GM18870 (cell line): Measurements from ENCODE around the gene UBE2L6.

Experiments used
- ATAC-seq: cut with Tn5 transposase; IDR thresholded peaks from one replicate; pipeline ENCODE4 v1.9.1; 2021; ENCODE audit warnings: moderate library complexity; ENCODE audit not compliant: unreplicated experiment

UBE2L6 gene

DNA sequence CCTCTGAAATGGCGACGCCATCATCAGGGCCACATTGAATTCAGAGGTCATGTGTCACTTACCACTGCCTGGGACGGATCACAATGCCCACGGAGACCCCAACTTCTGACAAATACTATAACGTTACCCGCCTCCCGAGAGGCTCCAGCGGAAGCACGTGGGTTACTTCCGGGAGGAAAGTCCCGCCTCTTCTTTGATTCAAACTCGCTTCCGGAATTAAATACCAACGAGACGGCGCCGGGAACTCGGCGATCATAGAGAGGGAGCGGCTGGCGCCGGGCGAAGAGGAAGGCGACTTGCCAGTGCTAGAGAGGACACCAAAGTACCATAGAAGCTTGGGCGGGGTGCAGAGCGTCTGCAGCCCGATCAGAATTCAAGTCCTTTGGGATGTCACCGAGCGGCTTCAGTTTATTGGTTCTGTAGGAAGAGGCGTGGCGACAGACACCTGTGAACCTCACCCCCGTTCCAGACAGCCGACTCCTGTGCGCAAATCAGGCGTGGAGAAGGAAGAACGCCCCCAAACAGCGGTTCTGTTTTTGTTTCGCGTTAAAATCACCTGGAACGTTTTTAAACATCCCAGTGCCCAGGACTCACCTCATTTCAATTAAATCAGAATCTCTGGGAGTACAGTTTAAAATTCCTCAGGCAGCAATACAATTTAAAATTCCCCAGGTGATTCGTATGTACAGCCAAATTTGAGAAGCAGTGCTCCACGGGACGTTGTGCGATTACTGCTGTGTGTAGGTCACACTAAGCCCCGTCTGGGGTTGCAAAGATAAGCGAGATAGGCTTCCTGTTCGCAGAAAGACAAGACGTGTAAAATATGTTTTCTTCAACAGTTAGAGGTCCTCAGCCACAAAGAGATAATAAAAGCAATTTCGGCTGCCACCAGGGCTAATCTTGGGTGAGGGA, 36.6 kb downstream of the UBE2L6 start, which contains the start of gene TIMM10:
Gene TIMM10 (minus strand): TSS at position 159 of the 912 bp plus-strand sequence. CDS start 565 bp downstream, outside the sequence.
- peak; percentile 99 for ATAC-seq

DNA sequence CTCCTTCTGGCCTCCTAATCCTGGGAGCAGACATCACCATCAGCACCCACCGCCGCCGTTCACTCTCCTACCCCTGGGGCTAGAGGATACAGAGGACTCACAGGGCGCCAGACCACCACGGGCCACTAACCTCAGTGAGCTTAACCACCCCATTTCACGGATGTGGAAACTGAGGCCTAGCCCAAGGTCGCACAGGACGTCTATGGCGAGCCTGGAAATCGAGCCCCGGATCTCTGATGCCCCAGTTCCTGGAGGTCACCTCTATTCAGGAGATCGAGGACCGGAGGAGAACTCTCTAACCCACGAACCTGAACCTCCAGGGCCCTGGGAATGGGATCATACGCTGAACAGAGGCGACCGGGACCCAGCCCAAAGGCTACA, 37.3 kb downstream of the UBE2L6 start:
- no peak for ATAC-seq

GRCh38 chr11:57529012-57529411, 38.5 kb downstream of the UBE2L6 start:
- no peak for ATAC-seq

DNA sequence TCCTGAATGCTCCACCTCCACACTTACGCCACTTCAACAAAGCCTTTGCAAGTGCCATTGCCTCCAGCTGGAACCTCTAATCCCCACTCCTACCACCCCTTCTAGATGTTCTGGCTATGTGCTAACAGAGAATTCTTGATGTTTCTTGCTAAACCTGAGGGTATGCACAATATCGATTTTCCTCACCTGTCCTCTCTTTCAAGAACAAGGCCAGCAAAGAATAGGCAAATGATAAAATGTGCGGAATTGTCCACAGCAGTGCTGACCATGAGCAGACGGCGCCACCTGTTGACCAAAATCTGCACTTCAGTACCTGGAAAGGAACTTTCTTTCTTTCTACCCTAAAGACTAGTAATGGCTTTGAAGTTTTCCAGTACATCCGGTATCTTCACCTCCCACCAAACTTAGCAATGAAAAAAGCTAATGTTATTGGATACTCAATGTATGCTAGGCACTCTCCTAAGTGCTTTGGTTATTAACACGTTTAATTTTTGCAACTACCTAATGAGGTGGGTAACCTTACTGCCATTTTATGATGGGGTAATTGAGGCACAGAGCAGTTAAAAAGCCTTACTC, 40.3 kb downstream of the UBE2L6 start:
- no peak for ATAC-seq

GRCh38 chr11:57523419-57523818, 44.1 kb downstream of the UBE2L6 start:
- no peak for ATAC-seq

DNA sequence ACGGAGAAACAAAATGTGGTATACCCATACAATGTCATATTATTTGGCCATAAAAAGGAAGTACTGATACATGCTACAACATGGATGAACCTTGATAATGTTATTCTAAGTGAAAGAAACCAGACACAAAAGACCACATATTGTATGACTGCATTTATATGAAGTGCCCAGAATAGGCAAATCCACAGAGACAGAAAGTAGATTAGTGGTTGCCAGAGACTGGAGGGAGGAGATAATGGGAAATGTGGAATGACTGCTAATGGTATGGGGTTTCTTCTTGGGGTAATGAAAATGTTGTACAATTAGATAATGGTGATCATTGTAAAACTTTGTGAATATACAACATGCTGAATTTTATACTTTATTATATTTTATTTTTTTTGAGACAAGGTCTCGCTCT, 46.4 kb downstream of the UBE2L6 start:
- no peak for ATAC-seq

DNA sequence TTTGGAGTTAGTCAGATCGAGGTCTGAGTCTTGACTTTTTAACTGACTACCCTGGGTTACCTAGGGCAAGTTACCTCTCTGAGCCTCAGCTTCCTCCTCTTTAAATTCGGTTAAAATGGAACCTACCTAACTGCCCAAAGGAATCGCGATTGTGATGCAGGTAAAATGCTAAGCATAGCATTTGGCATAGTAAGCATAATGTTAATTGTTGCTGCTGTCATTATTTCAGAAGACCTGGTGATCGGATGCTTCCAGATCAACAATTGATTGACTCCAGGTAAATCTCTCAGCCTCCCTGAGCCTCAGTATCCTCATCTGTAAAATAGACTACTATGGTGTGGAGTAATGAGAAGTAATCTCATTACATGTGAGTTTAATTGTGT, 51.4 kb downstream of the UBE2L6 start:
- ATAC-seq = no peak

DNA sequence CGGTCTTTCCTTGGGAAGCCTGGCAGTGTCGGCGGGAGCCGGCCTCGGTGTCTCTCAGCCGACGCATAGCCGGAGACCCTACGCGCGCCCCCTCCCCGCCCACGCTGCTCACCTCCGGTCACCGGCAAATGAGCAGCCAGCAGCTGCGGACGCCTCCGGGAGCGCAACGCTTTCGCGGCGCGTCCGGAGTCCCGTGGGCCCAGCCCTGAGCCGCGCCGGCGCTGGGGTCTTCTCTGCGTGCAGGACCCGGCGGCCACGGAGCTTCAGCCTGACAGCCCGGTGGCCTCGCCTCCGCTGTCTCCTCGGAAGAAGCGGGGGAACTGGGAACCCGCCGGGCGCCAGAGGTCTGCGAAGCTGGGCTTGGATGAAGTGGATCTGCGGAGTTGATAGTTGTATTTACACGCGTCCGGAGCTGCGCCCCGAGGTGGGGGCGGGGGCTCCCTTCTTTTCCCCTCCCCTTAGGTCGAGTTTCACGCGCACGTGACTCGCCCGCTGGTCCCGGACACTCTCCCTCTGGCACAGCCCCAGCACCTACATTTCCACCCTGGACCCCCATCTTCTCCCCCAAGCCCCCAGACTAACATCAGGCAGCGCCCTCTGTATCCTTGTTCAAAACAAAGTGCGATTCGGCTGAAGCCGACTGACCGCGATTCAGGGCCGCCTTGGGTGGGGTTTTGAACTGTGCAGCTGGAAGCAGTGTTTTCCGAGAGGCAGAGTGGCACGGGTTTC, 52.0 kb downstream of the UBE2L6 start, which contains the start of gene SLC43A1:
Gene SLC43A1 (minus strand): TSS at position 371 of the 729 bp plus-strand sequence. CDS start 1,591 bp downstream, outside the sequence.
- ATAC-seq = no peak

DNA sequence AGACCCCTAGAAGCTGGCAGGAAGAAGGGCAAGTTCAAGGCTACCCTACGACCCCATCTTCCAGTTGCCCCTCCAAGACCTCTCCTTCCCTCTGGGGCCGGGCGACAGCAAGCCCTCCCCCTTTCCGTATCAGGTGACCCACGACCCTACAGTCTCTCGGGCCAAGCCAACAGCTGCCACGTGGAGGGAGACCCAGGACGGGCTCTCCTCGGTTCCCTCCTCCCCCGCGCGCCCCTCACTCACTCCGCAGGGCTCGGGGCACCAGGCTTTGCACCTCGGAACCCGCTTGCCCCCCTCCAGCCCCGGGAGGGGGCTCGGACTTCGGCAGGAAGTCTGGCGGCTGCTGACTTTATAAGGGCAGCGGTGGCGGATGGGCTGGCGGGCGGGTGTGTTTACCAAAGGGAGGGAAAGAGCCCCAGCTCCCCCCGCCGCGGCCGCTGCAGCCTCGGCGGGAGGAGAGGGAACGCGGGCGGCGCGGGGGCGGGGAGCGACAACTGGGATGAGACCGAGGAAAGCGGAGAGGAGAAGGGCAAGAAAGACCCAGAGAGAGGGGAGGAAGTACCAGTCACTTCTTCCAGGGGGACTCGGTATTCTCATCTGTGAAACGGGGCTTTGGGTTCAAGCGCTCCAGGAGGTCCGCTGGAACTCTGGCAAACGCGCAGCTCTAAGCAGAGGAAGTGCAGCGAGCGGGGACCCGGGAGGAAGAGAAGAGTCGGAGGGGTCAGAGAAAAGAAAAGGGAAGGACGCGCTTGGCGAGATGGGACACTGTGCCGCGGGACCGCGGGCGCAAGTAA, 52.7 kb downstream of the UBE2L6 start:
- ATAC-seq = no peak

GRCh38 chr11:57513911-57514537, 53.4 kb downstream of the UBE2L6 start:
- no peak for ATAC-seq

DNA sequence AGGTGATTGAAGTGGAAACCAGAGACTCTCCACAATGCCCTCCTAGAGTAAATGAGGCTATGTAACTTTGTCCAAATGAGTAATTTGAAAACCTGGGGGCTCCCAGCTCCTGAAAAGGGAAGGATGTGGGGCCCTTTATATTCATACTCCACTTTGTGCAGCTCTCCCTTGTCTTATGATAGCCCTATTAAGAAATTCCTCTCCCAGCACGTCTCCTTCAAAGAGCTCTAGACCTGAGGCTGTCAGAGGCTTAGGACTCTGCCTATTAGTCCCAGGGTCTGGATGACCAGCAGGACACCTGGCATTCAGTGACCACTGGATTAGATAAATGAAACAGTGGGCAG, 54.0 kb downstream of the UBE2L6 start:
- ATAC-seq = no peak

- ATAC-seq = no peak
Measured at GRCh38 chr11:57512646-57513451, 54.6 kb downstream of the UBE2L6 start.

- no peak for ATAC-seq
Measured at GRCh38 chr11:57511741-57512430, 55.6 kb downstream of the UBE2L6 start.

DNA sequence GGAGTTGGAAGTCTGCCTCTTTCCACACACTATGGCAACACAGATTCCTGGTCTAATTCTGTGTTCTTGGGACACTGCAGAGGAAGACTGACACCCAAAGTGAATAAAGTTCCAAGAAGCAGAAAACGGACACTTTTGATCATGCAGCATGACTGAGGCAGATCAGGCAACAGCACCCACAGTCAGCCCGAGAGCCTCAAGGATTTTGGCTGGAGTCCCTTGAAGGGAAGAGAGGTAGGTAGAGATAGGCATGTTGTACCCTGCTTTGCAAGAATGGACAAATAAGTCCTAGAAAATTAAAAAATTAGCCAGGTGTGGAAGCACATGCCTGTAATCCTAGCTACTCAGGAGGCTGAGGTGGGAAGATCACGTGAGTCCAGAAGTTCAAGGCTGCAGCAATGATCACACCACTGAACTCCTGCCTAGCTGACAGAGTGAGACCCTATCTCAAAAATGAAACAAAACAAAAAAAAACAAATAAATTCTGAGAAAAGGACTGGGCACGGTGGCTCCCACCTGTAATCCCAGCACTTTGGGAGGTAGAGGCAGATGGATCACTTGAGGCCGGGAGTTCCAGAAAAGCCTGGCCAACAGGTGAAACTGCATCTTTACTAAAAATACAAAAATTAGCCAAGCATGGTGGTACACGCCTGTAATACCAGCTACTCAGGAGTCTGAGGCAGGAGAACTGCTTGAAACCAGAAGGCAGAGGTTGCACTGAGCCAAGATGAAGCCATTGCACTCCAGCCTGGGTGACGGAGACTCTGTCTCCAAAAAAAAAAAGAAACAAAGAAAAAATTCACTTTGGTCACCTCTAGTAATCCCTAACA, 58.9 kb downstream of the UBE2L6 start:
- no peak for ATAC-seq

GRCh38 chr11:57506522-57506921, 61.0 kb downstream of the UBE2L6 start:
- no peak for ATAC-seq

DNA sequence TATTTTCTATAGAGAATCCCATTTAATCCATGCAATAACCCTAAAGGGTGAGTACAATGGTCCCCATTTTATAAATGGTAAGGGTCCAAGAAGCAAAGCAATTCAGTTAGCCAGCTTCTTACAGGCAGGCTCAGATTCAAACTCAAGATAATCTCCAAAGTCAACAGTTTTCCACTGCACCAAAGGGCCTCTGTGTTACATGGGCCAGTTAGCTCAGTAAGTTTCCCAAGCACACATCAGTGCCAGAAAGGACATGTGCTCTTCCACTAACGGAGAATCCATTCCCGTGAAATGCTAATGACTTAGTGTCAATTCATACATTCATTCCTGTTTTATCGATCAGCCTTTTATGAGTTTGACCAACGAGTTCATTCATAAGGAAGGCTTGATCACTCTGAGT, 63.0 kb downstream of the UBE2L6 start:
- ATAC-seq = no peak

- ATAC-seq = no peak
Measured at GRCh38 chr11:57502870-57503269, 64.6 kb downstream of the UBE2L6 start.

DNA sequence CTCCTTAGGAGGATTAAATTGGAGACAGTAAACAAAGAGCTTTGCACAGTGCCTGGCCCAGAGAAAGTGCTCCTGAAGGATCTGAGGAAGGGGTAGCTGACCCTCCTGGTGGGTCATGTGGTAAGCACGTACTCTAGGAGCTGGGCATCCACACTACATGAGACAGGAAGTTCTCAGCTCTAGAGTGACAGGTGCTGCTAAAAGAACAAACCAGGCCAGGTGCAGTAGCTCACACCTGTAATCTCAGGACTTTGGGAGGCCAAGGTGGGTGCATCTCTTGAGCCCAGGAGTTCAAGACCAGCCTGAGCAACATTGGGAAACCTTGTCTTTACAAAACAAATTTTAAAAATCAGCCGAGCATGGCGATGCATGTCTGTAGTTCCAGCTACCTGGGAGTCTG, 65.1 kb downstream of the UBE2L6 start:
- ATAC-seq = no peak
